ENCODE data around the gene SULT4A1. TPM values are rescaled to one million over a fixed set of nuclear protein-coding genes. Genes with fewer than 3 reads are reported as not detected.

The SULT4A1 gene
- total and polyA plus RNA-seq, 8 donors = 0.12 to 2.2 (median 0.77) TPM; not detected in 4

- WGBS, 5 donors = 89 to 94% (median 93%) methylated on average over 6 of the region's 6 CpGs
- TF ChIP-seq POLR2AphosphoS5 (IDR thresholded peaks at IDR 0.05) (no peak), EP300 (IDR thresholded peaks at IDR 0.05) (no peak), POLR2A (IDR thresholded peaks at IDR 0.05) (no peak)
- TF ChIP-seq, protein P1, sequence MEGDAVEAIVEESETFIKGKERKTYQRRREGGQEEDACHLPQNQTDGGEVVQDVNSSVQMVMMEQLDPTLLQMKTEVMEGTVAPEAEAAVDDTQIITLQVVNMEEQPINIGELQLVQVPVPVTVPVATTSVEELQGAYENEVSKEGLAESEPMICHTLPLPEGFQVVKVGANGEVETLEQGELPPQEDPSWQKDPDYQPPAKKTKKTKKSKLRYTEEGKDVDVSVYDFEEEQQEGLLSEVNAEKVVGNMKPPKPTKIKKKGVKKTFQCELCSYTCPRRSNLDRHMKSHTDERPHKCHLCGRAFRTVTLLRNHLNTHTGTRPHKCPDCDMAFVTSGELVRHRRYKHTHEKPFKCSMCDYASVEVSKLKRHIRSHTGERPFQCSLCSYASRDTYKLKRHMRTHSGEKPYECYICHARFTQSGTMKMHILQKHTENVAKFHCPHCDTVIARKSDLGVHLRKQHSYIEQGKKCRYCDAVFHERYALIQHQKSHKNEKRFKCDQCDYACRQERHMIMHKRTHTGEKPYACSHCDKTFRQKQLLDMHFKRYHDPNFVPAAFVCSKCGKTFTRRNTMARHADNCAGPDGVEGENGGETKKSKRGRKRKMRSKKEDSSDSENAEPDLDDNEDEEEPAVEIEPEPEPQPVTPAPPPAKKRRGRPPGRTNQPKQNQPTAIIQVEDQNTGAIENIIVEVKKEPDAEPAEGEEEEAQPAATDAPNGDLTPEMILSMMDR (IDR thresholded peaks at IDR 0.05) = no peak
Observed at GRCh38 chr22:43885786-43886185, 23.5 kb upstream of the SULT4A1 start.

GRCh38 chr22:43885319-43885671 lies 23.0 kb upstream of the SULT4A1 start:
- intact Hi-C loops (cut with DNase I; ENCODE audit: low total_unique reads) = no loop called here
- no peak overlapping the region for H3K27ac ChIP-seq
- H3K9me3 ChIP-seq = no peaks in the 10 kb centered on the region
- TF ChIP-seq, protein P1 (IDR thresholded peaks at IDR 0.05) = peak in 1 of 7 experiments; percentile 7
- no peak for TF ChIP-seq EP300 (IDR thresholded peaks at IDR 0.05)
- no peak for TF ChIP-seq POLR2A (IDR thresholded peaks at IDR 0.05)
- H3K4me1 ChIP-seq = no peaks in the 10 kb centered on the region
- no peak for DNase-seq
- WGBS, 5 donors = 63 to 72% (median 67%) methylated on average over 6 to 7 of the region's 7 CpGs
- peaks cover 6 to 91% (median 32%) of the 10 kb centered on the region in 3 donors for H3K27me3 ChIP-seq
- no peak overlapping the region for H3K4me3 ChIP-seq
- no peaks in the 10 kb centered on the region for H3K36me3 ChIP-seq

More at GRCh38 chr22:43885786-43886185, 23.5 kb upstream of the SULT4A1 start:
- H3K27me3 ChIP-seq = peaks cover 10 to 91% (median 36%) of the 10 kb centered on the region in 3 donors
- H3K9me3 ChIP-seq = no peaks in the 10 kb centered on the region
- H3K36me3 ChIP-seq = no peaks in the 10 kb centered on the region
- no peak for DNase-seq
- H3K4me3 ChIP-seq = no peak overlapping the region
- no peak overlapping the region for H3K27ac ChIP-seq
- H3K4me1 ChIP-seq = peaks cover 0 to 2% (median 0%) of the 10 kb centered on the region in 4 donors
- intact Hi-C loops (cut with DNase I; ENCODE audit: low total_unique reads) = no loop called here

DNA sequence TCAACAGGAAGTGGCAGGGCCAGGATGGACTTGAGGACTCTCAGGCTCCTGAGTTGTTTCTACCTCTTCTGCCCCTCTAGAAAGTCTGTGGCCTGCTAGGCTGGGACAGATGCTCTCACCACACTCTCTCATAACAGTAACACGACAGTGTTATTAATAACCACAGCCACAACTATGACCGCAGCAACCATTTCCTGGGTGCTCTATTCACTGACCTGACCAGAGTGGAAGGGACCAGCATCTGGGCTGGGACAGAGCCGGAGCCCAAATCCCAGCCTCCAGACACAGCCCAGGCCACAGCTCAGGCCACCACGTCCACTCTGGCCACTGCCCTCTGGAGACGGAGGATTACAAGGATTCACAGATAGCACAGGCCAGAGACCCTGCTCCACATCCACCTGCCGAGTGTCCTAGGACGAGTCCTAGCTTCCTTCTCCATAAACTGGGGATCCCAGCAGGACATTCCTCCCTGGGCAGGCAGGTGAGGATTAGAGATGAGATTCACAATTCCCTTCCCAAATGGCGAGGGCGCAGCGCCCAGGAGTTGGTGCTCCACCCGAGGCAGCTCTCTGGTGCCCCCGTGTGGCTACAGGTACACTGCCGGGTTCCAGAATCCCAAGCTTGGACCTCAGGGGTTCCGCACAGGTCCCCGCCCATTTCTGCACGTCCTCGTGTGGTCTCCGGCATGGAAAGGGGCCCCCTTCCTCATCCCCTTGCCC lies 22.4 kb upstream of the SULT4A1 start:
- WGBS, 5 donors = 19 to 31% (median 26%) methylated on average over 13 to 18 of the region's 18 CpGs
- TF ChIP-seq POLR2A (IDR thresholded peaks at IDR 0.05) (no peak), POLR2AphosphoS5 (IDR thresholded peaks at IDR 0.05) (no peak), EP300 (IDR thresholded peaks at IDR 0.05) (no peak)
- TF ChIP-seq, protein P1 (IDR thresholded peaks at IDR 0.05) = peak in 4 of 7 experiments; percentile 43 to 74 (median 58)
- Histone ChIP-seq H3K4me1 (no peaks in the 10 kb centered on the region), H3K4me3 (no peak overlapping the region), H3K27ac (no peak overlapping the region), H3K36me3 (no peaks in the 10 kb centered on the region), H3K27me3 (peaks cover 3 to 91% (median 27%) of the 10 kb centered on the region in 3 donors), H3K9me3 (no peaks in the 10 kb centered on the region)
- peak; percentile 57 to 69 for DNase-seq
- intact Hi-C loops (cut with DNase I; ENCODE audit: low total_unique reads) = no loop called here

DNA sequence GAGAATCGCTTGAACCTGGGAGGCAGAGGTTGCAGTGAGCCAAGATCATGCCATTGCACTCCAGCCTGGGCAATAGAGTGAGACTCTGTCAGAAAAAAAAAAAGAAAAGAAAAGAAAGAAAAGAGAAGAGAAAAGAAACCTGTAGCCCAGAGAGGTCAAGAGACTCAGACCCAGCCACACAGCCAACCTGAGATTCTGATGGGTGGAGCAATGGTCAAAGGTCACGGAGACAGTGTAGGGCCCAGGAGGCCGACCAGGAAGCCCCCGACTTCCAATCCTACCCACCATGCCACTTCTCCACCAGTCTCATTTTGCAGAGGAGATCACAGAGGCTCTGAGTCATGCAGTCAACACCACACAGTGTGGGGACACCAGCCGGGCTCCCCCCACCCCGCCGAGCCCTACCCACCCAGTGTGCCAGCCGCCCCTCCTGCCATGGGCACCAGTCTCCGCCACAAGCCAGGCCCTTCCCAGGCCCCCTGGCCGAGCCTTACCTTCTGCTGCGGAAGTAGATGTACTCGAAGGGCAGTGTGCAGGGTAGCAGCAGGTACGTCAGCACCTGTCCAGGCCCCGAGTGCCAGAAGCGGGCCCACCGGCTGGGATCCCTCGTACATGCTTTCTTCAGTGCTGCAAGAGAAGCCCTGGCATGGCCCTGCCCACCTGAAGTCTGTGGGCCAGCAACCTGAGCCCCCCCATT lies 21.6 kb upstream of the SULT4A1 start:
- Histone ChIP-seq H3K36me3 (no peaks in the 10 kb centered on the region), H3K4me1 (no peaks in the 10 kb centered on the region), H3K4me3 (no peak overlapping the region), H3K27ac (no peak overlapping the region), H3K27me3 (peaks cover 0 to 88% (median 18%) of the 10 kb centered on the region in 3 donors), H3K9me3 (no peaks in the 10 kb centered on the region)
- DNase-seq = no peak
- intact Hi-C loops (cut with DNase I; ENCODE audit: low total_unique reads) = no loop called here
- WGBS, 5 donors = 80 to 85% (median 84%) methylated on average over 9 to 17 of the region's 17 CpGs
- TF ChIP-seq, protein P1 (IDR thresholded peaks at IDR 0.05) = no peak
- TF ChIP-seq EP300 (IDR thresholded peaks at IDR 0.05) = no peak
- TF ChIP-seq POLR2A (IDR thresholded peaks at IDR 0.05) = no peak
- TF ChIP-seq POLR2AphosphoS5 (IDR thresholded peaks at IDR 0.05) = no peak
